ENCODE results near the gene CDIP1. TPM values are rescaled to one million over a fixed set of nuclear protein-coding genes. Genes with fewer than 3 reads are reported as not detected.

Gene CDIP1
- total RNA-seq, 4 donors from 2014 or later = 7.3 to 18.3 (median 8.6) TPM

- no peak for TF ChIP-seq CTCF (IDR thresholded peaks at IDR 0.05; ENCODE audit: low read depth)
Measured at GRCh38 chr16:4531811-4532210, 6.8 kb downstream of the CDIP1 start.

GRCh38 chr16:4529085-4530060 lies 9.2 kb downstream of the CDIP1 start:
- TF ChIP-seq CTCF (IDR thresholded peaks at IDR 0.05; ENCODE audit: low read depth) = no peak

GRCh38 chr16:4525634-4526277 lies 12.8 kb downstream of the CDIP1 start:
- no peak for TF ChIP-seq CTCF (IDR thresholded peaks at IDR 0.05; ENCODE audit: low read depth)

GRCh38 chr16:4525069-4525468 lies 13.5 kb downstream of the CDIP1 start:
- no peak for TF ChIP-seq CTCF (IDR thresholded peaks at IDR 0.05; ENCODE audit: low read depth)

- TF ChIP-seq CTCF (IDR thresholded peaks at IDR 0.05; ENCODE audit: low read depth) = no peak
Measured at GRCh38 chr16:4524571-4524970, 14.0 kb downstream of the CDIP1 start.

GRCh38 chr16:4523686-4524085 lies 14.9 kb downstream of the CDIP1 start:
- TF ChIP-seq CTCF (IDR thresholded peaks at IDR 0.05; ENCODE audit: low read depth) = no peak

DNA sequence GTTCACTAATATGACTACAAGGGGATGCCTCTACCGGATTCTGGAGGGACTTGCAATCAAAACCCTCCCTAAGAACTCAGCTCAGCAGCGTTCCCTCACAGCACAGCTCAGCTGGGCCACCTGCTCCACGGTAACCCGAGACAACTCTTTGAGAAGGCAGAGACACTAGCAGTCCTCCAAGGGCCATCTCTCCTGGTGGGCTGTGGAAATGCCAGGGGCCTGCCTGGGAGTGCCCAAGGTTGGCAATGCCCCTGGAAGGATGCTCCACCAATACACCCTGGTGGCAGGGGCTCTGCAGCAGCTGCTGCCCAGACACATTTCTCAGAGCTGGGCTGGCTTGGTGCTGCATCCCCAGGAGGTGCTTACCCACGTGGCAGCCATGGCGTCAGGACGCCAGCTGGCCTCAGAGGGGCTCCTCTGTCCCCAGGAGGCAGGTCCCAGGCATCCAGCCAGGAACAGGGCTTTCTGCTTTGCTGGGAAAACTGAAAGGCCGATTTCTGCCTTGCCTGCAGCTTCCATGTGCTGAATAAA lies 16.5 kb downstream of the CDIP1 start:
- TF ChIP-seq CTCF (IDR thresholded peaks at IDR 0.05; ENCODE audit: low read depth) = no peak
